SK-N-SH treated with all-trans-retinoic acid at 6 μM for 48 hours (cell line): Measurements from ENCODE around the gene TXK.

ENCODE experiments used
- ATAC-seq: fragments of 200-7000 bp; cut with Tn5 transposase; 3 replicates; pipeline ENCODE4 v1.9.1; 2020; ENCODE audit warnings: mild to moderate bottlenecking, moderate library complexity
- ARNTL ChIP-seq: fragments of 450-650 bp; formaldehyde crosslinking; IDR thresholded peaks from 2 replicates; pipeline ENCODE4 v1.5.0; 2020; ENCODE audit warnings: low read depth, mild to moderate bottlenecking, moderate library complexity, borderline replicate concordance
- BACH2 ChIP-seq: fragments of 250-450 bp; sonication (Bioruptor Pico); IDR thresholded peaks from 2 replicates; pipeline ENCODE4 v1.9.0; 2021; ENCODE audit warnings: mild to moderate bottlenecking, borderline replicate concordance
- CSDC2 ChIP-seq: fragments of 250-450 bp; sonication (Bioruptor Pico); IDR thresholded peaks from 2 replicates; pipeline ENCODE4 v1.5.0; 2020; ENCODE audit warnings: mild to moderate bottlenecking, moderate library complexity
- ESRRG ChIP-seq: fragments of 250-450 bp; sonication (Bioruptor Pico); IDR thresholded peaks from 2 replicates; pipeline ENCODE4 v1.6.1; 2021; ENCODE audit warnings: mild to moderate bottlenecking
- GLIS3 ChIP-seq: fragments of 250-450 bp; sonication (Bioruptor Pico); IDR thresholded peaks from 2 replicates; pipeline ENCODE4 v1.5.0; 2020; ENCODE audit warnings: mild to moderate bottlenecking, moderate library complexity
- ISL1 ChIP-seq: fragments of 250-450 bp; sonication (Bioruptor Pico); IDR thresholded peaks from 2 replicates; pipeline ENCODE4 v2.1.2; 2022; ENCODE audit warnings: mild to moderate bottlenecking, moderate library complexity
- OSR1 ChIP-seq: fragments of 250-450 bp; sonication (Bioruptor Pico); IDR thresholded peaks from 2 replicates; pipeline ENCODE4 v1.8.0; 2022; ENCODE audit warnings: moderate library complexity, mild to moderate bottlenecking, inconsistent platforms
- PPARA ChIP-seq: fragments of 250-450 bp; sonication (Bioruptor Pico); IDR thresholded peaks from 2 replicates; pipeline ENCODE4 v1.5.0; 2020; ENCODE audit warnings: mild to moderate bottlenecking, borderline replicate concordance
- RARB ChIP-seq: fragments of 250-450 bp; sonication (Bioruptor Pico); IDR thresholded peaks from 2 replicates; pipeline ENCODE4 v1.8.0; 2021; ENCODE audit warnings: mild to moderate bottlenecking, moderate library complexity
- SNAI2 ChIP-seq: fragments of 250-450 bp; sonication (Bioruptor Pico); IDR thresholded peaks from 2 replicates; pipeline ENCODE4 v1.5.0; 2020; ENCODE audit warnings: mild to moderate bottlenecking, moderate library complexity
- TCF4 ChIP-seq: fragments of 250-450 bp; sonication (Bioruptor Pico); IDR thresholded peaks from 2 replicates; pipeline ENCODE4 v1.8.0; 2021; ENCODE audit warnings: mild to moderate bottlenecking, moderate library complexity, borderline replicate concordance
- TOX ChIP-seq: fragments of 250-450 bp; sonication (Bioruptor Pico); IDR thresholded peaks from 2 replicates; pipeline ENCODE4 v1.8.0; 2021; ENCODE audit warnings: mild to moderate bottlenecking, moderate library complexity, borderline replicate concordance
- ZC3H10 ChIP-seq: fragments of 250-450 bp; sonication (Bioruptor Pico); IDR thresholded peaks from 2 replicates; pipeline ENCODE4 v1.5.1; 2021; ENCODE audit warnings: mild to moderate bottlenecking, moderate library complexity
- ZFP3 ChIP-seq: fragments of 250-450 bp; sonication (Bioruptor Pico); IDR thresholded peaks from 2 replicates; pipeline ENCODE4 v1.5.0; 2020; ENCODE audit warnings: mild to moderate bottlenecking, moderate library complexity
- ZFP30 ChIP-seq: fragments of 450-650 bp; formaldehyde crosslinking; IDR thresholded peaks from 2 replicates; pipeline ENCODE4 v1.5.0; 2022; ENCODE audit warnings: mild to moderate bottlenecking, moderate library complexity
- ZNF565 ChIP-seq: fragments of 450-650 bp; formaldehyde crosslinking; conservative IDR thresholded peaks from 2 replicates; pipeline ENCODE4 v1.5.0; 2020; ENCODE audit warnings: low read depth, mild to moderate bottlenecking, moderate library complexity
- ZNF70 ChIP-seq: fragments of 450-650 bp; formaldehyde crosslinking; IDR thresholded peaks from 2 replicates; pipeline ENCODE4 v1.5.0; 2020; ENCODE audit warnings: mild to moderate bottlenecking, moderate library complexity
- ZNF8 ChIP-seq: fragments of 450-650 bp; formaldehyde crosslinking; IDR thresholded peaks from 2 replicates; pipeline ENCODE4 v1.5.0; 2020; ENCODE audit warnings: mild to moderate bottlenecking, moderate library complexity
- TF ChIP-seq, protein P1 (sequence below): fragments of 250-450 bp; sonication (Bioruptor Pico); IDR thresholded peaks from 2 replicates; pipeline ENCODE4 v1.5.0; 2020; ENCODE audit warnings: mild to moderate bottlenecking, moderate library complexity
- TF ChIP-seq, protein P2 (sequence below): fragments of 250-450 bp; sonication (Bioruptor Pico); IDR thresholded peaks from 2 replicates; pipeline ENCODE4 v1.5.1; 2021; ENCODE audit warnings: mild to moderate bottlenecking, moderate library complexity
- TF ChIP-seq, protein P3 (sequence below): fragments of 250-450 bp; sonication (Bioruptor Pico); IDR thresholded peaks from 2 replicates; pipeline ENCODE4 v1.8.0; 2021; ENCODE audit warnings: low read depth, mild to moderate bottlenecking, moderate library complexity, borderline replicate concordance
- TF ChIP-seq, protein P4 (sequence below): fragments of 250-450 bp; sonication (Bioruptor Pico); IDR thresholded peaks from 2 replicates; pipeline ENCODE4 v1.8.0; 2020; ENCODE audit warnings: mild to moderate bottlenecking, moderate library complexity, borderline replicate concordance

The TXK gene

DNA sequence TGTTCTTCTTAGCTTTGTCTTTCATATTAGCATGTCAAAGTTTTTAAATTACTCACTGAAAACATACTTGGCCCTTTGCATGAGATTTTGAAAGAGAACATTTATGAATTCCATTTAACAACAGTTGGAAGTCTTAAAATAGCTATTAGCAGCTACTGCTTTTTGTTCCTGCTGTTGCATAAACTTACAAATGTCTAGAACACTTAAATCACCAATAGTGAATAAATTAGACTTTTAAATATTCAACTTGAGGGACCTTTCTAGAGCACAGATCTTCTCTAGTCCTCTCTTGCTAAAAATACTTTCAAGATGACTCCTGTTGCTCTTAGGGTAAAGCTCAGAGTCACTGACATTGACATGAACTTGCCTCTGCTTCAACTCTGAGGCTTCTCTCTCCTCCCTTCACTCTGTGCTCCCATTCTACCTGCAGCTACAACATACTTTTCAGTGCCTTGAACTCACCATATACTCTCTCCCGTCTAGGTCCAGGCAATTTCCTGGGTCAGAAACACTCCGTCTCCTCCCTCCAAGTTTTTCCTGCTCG lies 15.8 kb upstream of the TXK start:
- TF ChIP-seq PPARA (CRISPR knock-in tag) (no peak), ZNF70 (CRISPR knock-in tag) (no peak), ISL1 (CRISPR knock-in tag) (no peak), ZFP30 (no peak), SNAI2 (CRISPR knock-in tag) (no peak), TOX (no peak), ZNF8 (no peak), ZNF565 (CRISPR knock-in tag) (no peak), CSDC2 (CRISPR knock-in tag) (no peak)
- TF ChIP-seq, protein P1, sequence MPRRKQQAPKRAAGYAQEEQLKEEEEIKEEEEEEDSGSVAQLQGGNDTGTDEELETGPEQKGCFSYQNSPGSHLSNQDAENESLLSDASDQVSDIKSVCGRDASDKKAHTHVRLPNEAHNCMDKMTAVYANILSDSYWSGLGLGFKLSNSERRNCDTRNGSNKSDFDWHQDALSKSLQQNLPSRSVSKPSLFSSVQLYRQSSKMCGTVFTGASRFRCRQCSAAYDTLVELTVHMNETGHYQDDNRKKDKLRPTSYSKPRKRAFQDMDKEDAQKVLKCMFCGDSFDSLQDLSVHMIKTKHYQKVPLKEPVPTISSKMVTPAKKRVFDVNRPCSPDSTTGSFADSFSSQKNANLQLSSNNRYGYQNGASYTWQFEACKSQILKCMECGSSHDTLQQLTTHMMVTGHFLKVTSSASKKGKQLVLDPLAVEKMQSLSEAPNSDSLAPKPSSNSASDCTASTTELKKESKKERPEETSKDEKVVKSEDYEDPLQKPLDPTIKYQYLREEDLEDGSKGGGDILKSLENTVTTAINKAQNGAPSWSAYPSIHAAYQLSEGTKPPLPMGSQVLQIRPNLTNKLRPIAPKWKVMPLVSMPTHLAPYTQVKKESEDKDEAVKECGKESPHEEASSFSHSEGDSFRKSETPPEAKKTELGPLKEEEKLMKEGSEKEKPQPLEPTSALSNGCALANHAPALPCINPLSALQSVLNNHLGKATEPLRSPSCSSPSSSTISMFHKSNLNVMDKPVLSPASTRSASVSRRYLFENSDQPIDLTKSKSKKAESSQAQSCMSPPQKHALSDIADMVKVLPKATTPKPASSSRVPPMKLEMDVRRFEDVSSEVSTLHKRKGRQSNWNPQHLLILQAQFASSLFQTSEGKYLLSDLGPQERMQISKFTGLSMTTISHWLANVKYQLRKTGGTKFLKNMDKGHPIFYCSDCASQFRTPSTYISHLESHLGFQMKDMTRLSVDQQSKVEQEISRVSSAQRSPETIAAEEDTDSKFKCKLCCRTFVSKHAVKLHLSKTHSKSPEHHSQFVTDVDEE (CRISPR knock-in tag), result no peak
- TF ChIP-seq, protein P2, sequence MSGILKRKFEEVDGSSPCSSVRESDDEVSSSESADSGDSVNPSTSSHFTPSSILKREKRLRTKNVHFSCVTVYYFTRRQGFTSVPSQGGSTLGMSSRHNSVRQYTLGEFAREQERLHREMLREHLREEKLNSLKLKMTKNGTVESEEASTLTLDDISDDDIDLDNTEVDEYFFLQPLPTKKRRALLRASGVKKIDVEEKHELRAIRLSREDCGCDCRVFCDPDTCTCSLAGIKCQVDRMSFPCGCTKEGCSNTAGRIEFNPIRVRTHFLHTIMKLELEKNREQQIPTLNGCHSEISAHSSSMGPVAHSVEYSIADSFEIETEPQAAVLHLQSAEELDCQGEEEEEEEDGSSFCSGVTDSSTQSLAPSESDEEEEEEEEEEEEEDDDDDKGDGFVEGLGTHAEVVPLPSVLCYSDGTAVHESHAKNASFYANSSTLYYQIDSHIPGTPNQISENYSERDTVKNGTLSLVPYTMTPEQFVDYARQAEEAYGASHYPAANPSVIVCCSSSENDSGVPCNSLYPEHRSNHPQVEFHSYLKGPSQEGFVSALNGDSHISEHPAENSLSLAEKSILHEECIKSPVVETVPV (CRISPR knock-in tag), result no peak
- no peak for ATAC-seq

DNA sequence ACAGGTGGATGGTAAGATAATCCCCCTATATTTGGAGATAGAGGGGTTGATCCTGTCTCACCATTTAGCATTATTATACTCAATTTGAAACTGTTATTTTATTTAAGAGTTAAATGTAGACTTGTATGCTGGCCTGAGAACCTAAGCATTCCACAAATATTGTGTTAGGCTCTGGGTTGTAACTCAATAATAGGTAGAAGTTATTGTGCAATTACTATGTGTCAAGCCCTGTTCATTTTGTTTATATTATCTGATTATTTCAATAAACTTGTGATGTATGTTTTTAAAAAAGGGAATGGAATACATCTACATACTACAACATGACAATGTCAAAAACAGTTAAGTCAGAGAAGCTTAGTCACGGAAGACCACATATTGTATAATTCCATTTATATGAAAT lies 13.6 kb upstream of the TXK start:
- TF ChIP-seq BACH2 (CRISPR knock-in tag) (no peak), ZFP3 (CRISPR knock-in tag) (no peak), ZC3H10 (CRISPR knock-in tag) (no peak), OSR1 (CRISPR knock-in tag) (no peak), ISL1 (CRISPR knock-in tag) (no peak), RARB (CRISPR knock-in tag) (no peak)
- TF ChIP-seq, protein P2 (CRISPR knock-in tag), result no peak
- TF ChIP-seq, protein P3, sequence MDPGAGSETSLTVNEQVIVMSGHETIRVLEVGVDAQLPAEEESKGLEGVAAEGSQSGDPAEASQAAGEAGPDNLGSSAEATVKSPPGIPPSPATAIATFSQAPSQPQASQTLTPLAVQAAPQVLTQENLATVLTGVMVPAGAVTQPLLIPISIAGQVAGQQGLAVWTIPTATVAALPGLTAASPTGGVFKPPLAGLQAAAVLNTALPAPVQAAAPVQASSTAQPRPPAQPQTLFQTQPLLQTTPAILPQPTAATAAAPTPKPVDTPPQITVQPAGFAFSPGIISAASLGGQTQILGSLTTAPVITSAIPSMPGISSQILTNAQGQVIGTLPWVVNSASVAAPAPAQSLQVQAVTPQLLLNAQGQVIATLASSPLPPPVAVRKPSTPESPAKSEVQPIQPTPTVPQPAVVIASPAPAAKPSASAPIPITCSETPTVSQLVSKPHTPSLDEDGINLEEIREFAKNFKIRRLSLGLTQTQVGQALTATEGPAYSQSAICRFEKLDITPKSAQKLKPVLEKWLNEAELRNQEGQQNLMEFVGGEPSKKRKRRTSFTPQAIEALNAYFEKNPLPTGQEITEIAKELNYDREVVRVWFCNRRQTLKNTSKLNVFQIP (CRISPR knock-in tag), result no peak
- no peak for ATAC-seq

DNA sequence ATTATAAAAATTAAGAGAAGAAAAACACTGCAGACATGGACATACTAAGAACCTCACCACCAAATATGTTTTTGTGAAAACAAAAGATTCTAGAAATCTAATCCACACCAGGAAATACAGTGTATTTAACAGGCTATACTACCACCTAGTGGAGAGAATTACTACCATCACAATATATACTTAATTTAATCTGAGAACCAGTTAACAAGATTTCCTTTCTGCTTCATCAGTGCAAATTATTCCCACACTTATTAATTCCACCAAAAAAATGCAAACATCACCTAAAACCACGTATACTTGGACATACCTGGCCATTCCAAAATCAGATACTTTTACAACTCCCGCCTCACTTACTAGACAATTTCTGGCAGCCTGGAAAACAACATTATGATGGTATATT lies 7.0 kb upstream of the TXK start:
- peak; percentile 89 for ATAC-seq
- no peak for TF ChIP-seq ARNTL
- no peak for TF ChIP-seq ISL1 (CRISPR knock-in tag)
- no peak for TF ChIP-seq SNAI2 (CRISPR knock-in tag)
- no peak for TF ChIP-seq ESRRG (CRISPR knock-in tag)
- TF ChIP-seq, protein P2 (CRISPR knock-in tag), result no peak
- TF ChIP-seq BACH2 (CRISPR knock-in tag), result no peak
- TF ChIP-seq, protein P1 (CRISPR knock-in tag), result no peak
- TF ChIP-seq ZNF565 (CRISPR knock-in tag), result no peak
- no peak for TF ChIP-seq ZFP3 (CRISPR knock-in tag)
- no peak for TF ChIP-seq TOX
- TF ChIP-seq GLIS3, result no peak
- no peak for TF ChIP-seq PPARA (CRISPR knock-in tag)
- no peak for TF ChIP-seq CSDC2 (CRISPR knock-in tag)
- TF ChIP-seq, protein P4, sequence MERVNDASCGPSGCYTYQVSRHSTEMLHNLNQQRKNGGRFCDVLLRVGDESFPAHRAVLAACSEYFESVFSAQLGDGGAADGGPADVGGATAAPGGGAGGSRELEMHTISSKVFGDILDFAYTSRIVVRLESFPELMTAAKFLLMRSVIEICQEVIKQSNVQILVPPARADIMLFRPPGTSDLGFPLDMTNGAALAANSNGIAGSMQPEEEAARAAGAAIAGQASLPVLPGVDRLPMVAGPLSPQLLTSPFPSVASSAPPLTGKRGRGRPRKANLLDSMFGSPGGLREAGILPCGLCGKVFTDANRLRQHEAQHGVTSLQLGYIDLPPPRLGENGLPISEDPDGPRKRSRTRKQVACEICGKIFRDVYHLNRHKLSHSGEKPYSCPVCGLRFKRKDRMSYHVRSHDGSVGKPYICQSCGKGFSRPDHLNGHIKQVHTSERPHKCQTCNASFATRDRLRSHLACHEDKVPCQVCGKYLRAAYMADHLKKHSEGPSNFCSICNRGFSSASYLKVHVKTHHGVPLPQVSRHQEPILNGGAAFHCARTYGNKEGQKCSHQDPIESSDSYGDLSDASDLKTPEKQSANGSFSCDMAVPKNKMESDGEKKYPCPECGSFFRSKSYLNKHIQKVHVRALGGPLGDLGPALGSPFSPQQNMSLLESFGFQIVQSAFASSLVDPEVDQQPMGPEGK, result no peak
- no peak for TF ChIP-seq TCF4 (CRISPR knock-in tag)
- TF ChIP-seq RARB (CRISPR knock-in tag), result no peak
